ENCODE data around the gene MAEL.

- TF ChIP-seq EZH2phosphoT487 (IDR thresholded peaks at IDR 0.05; ENCODE audit: borderline replicate concordance, low read length) (no peak), CTCF (conservative IDR thresholded peaks at IDR 0.05; ENCODE audit: low read depth, low read length) (no peak), EZH2 (IDR thresholded peaks at IDR 0.05; ENCODE audit: low read length, unreplicated experiment) (no peak)
These were observed 36.9 kb upstream of the MAEL start for GRCh38 chr1:166952002-166952746.
